GM12891 (cell line): ENCODE data around the gene MAN1A1.

ENCODE experiments used
- PAX5 ChIP-seq: IDR thresholded peaks from 2 replicates; pipeline ENCODE4 v1.6.1; 2011; ENCODE audit warnings: low read length, moderate library complexity, mild to moderate bottlenecking; ENCODE audit not compliant: insufficient read depth, severe bottlenecking
- POLR2A ChIP-seq: IDR thresholded peaks from 2 replicates; pipeline ENCODE4 v1.6.1; 2011; ENCODE audit warnings: low read depth, low read length, control low read depth
- POLR2AphosphoS5 ChIP-seq: IDR thresholded peaks from 2 replicates; pipeline ENCODE4 v1.6.1; 2011; ENCODE audit warnings: low read depth, low read length, control low read depth
- POU2F2 ChIP-seq: IDR thresholded peaks from 2 replicates; pipeline ENCODE4 v1.6.1; 2011; ENCODE audit warnings: low read depth, mild to moderate bottlenecking, control low read depth, low read length, moderate library complexity
- SPI1 ChIP-seq: IDR thresholded peaks from 2 replicates; pipeline ENCODE4 v1.6.1; 2011; ENCODE audit warnings: low read depth, low read length, control low read depth
- TAF1 ChIP-seq: IDR thresholded peaks from 2 replicates; pipeline ENCODE4 v1.6.1; 2011; ENCODE audit warnings: low read depth, low read length, control low read depth

- TF ChIP-seq POLR2AphosphoS5 = no peak
- no peak for TF ChIP-seq POLR2A
- no peak for TF ChIP-seq TAF1
- no peak for TF ChIP-seq POU2F2
- TF ChIP-seq SPI1 = no peak
- TF ChIP-seq PAX5 = no peak
Observed at GRCh38 chr6:119132261-119132981, 217.1 kb downstream of the MAN1A1 start.
